ENCODE measurements around the gene CNPY3.
"Not testable (repeated sequence)": the region's sequence is repeated elsewhere in the genome, so short reads cannot be mapped to it uniquely, and the experiment has no call there.

DNA sequence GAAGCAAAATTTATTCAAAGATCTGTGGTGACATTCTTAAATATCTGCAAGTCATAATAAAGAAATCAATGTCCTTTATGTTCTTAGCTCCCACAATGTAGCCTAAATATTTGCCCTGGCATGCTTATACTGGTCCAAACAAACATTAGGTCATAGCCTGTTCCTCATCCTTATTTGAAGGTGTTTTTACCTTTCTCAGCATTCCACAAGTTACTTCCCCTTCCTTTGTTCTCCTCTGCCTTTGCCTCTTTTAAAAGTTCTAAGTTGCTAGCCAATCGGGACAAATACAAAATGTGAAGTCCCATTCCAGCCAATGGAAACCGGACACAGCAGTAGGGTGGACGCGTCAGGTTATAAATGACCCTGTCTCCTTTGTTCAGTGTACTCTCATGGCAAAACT is 25.1 kb downstream of the CNPY3 start:
- TF ChIP-seq POLR2A (IDR thresholded peaks at IDR 0.05; ENCODE audit: low read depth, low read length); DPF2 (IDR thresholded peaks at IDR 0.05); STAT3 (IDR thresholded peaks at IDR 0.05; ENCODE audit: low read depth, low read length); ZNF217 (IDR thresholded peaks at IDR 0.05); EZH2 (IDR thresholded peaks at IDR 0.05; ENCODE audit: borderline replicate concordance, control insufficient read depth, low read depth, low read length); CEBPB (IDR thresholded peaks at IDR 0.05; ENCODE audit: borderline replicate concordance in 1 of 2, low read depth in 2 of 2, low read length in 2 of 2); ZNF274 (IDR thresholded peaks at IDR 0.05; ENCODE audit: insufficient read depth, insufficient read length); TAF1 (IDR thresholded peaks at IDR 0.05; ENCODE audit: borderline replicate concordance, low read depth, low read length): not testable (repeated sequence)
- TF ChIP-seq, protein P1, sequence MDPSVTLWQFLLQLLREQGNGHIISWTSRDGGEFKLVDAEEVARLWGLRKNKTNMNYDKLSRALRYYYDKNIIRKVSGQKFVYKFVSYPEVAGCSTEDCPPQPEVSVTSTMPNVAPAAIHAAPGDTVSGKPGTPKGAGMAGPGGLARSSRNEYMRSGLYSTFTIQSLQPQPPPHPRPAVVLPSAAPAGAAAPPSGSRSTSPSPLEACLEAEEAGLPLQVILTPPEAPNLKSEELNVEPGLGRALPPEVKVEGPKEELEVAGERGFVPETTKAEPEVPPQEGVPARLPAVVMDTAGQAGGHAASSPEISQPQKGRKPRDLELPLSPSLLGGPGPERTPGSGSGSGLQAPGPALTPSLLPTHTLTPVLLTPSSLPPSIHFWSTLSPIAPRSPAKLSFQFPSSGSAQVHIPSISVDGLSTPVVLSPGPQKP (IDR thresholded peaks at IDR 0.05; ENCODE audit: low read depth, low read length): not testable (repeated sequence)
- TF ChIP-seq, protein P2, sequence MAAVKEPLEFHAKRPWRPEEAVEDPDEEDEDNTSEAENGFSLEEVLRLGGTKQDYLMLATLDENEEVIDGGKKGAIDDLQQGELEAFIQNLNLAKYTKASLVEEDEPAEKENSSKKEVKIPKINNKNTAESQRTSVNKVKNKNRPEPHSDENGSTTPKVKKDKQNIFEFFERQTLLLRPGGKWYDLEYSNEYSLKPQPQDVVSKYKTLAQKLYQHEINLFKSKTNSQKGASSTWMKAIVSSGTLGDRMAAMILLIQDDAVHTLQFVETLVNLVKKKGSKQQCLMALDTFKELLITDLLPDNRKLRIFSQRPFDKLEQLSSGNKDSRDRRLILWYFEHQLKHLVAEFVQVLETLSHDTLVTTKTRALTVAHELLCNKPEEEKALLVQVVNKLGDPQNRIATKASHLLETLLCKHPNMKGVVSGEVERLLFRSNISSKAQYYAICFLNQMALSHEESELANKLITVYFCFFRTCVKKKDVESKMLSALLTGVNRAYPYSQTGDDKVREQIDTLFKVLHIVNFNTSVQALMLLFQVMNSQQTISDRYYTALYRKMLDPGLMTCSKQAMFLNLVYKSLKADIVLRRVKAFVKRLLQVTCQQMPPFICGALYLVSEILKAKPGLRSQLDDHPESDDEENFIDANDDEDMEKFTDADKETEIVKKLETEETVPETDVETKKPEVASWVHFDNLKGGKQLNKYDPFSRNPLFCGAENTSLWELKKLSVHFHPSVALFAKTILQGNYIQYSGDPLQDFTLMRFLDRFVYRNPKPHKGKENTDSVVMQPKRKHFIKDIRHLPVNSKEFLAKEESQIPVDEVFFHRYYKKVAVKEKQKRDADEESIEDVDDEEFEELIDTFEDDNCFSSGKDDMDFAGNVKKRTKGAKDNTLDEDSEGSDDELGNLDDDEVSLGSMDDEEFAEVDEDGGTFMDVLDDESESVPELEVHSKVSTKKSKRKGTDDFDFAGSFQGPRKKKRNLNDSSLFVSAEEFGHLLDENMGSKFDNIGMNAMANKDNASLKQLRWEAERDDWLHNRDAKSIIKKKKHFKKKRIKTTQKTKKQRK (IDR thresholded peaks at IDR 0.05; ENCODE audit: low read depth, low read length): not testable (repeated sequence)
- TF ChIP-seq, protein P3, sequence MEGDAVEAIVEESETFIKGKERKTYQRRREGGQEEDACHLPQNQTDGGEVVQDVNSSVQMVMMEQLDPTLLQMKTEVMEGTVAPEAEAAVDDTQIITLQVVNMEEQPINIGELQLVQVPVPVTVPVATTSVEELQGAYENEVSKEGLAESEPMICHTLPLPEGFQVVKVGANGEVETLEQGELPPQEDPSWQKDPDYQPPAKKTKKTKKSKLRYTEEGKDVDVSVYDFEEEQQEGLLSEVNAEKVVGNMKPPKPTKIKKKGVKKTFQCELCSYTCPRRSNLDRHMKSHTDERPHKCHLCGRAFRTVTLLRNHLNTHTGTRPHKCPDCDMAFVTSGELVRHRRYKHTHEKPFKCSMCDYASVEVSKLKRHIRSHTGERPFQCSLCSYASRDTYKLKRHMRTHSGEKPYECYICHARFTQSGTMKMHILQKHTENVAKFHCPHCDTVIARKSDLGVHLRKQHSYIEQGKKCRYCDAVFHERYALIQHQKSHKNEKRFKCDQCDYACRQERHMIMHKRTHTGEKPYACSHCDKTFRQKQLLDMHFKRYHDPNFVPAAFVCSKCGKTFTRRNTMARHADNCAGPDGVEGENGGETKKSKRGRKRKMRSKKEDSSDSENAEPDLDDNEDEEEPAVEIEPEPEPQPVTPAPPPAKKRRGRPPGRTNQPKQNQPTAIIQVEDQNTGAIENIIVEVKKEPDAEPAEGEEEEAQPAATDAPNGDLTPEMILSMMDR (IDR thresholded peaks at IDR 0.05 in 2 of 3, conservative IDR thresholded peaks at IDR 0.05 in 1 of 3; ENCODE audit: control insufficient read depth in 2 of 3, extremely low read depth in 1 of 3, insufficient read depth in 1 of 3, low read depth in 3 of 3, low read length in 3 of 3): not testable (repeated sequence)

All from GM12878 (cell line).